ENCODE data around the gene COL6A2. TPM values are rescaled to one million over a fixed set of nuclear protein-coding genes. Genes with fewer than 3 reads are reported as not detected.

Gene COL6A2
- total RNA-seq, 1 experiment from 2014 or later, result 111 TPM

DNA sequence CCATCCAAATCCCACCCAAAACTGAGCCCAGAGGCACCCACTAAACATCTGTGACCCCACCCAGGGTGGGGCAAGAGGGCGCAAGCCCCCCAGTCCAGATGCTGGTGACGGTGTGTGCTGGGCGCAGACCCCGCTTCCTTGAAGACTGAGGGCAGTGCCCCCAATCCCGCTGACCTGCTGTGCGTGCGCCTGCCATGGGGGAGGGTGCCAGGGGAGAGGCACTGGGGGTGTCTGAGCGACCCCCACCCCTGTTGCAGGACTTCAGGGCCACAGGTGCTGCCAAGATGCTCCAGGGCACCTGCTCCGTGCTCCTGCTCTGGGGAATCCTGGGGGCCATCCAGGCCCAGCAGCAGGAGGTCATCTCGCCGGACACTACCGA is 13.3 kb downstream of the COL6A2 start:
- H3K36me3 Mint-ChIP-seq, result peaks cover 58% of the 10 kb centered on the region
- no peak for TF ChIP-seq TEAD4 (CRISPR knock-in tag; IDR thresholded peaks at IDR 0.05)
- no peak for TF ChIP-seq TEAD1 (CRISPR knock-in tag; IDR thresholded peaks at IDR 0.05)
- TF ChIP-seq TCF7 (CRISPR knock-in tag; IDR thresholded peaks at IDR 0.05; ENCODE audit: low read depth), result no peak
- TF ChIP-seq, protein P1, sequence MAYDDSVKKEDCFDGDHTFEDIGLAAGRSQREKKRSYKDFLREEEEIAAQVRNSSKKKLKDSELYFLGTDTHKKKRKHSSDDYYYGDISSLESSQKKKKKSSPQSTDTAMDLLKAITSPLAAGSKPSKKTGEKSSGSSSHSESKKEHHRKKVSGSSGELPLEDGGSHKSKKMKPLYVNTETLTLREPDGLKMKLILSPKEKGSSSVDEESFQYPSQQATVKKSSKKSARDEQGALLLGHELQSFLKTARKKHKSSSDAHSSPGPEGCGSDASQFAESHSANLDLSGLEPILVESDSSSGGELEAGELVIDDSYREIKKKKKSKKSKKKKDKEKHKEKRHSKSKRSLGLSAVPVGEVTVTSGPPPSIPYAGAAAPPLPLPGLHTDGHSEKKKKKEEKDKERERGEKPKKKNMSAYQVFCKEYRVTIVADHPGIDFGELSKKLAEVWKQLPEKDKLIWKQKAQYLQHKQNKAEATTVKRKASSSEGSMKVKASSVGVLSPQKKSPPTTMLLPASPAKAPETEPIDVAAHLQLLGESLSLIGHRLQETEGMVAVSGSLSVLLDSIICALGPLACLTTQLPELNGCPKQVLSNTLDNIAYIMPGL (CRISPR knock-in tag; IDR thresholded peaks at IDR 0.05), result no peak
- TF ChIP-seq, protein P2, sequence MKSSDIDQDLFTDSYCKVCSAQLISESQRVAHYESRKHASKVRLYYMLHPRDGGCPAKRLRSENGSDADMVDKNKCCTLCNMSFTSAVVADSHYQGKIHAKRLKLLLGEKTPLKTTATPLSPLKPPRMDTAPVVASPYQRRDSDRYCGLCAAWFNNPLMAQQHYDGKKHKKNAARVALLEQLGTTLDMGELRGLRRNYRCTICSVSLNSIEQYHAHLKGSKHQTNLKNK (CRISPR knock-in tag; IDR thresholded peaks at IDR 0.05), result no peak
- TF ChIP-seq, protein P3, sequence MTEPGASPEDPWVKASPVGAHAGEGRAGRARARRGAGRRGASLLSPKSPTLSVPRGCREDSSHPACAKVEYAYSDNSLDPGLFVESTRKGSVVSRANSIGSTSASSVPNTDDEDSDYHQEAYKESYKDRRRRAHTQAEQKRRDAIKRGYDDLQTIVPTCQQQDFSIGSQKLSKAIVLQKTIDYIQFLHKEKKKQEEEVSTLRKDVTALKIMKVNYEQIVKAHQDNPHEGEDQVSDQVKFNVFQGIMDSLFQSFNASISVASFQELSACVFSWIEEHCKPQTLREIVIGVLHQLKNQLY (CRISPR knock-in tag; IDR thresholded peaks at IDR 0.05), result no peak
- TF ChIP-seq, protein P4, sequence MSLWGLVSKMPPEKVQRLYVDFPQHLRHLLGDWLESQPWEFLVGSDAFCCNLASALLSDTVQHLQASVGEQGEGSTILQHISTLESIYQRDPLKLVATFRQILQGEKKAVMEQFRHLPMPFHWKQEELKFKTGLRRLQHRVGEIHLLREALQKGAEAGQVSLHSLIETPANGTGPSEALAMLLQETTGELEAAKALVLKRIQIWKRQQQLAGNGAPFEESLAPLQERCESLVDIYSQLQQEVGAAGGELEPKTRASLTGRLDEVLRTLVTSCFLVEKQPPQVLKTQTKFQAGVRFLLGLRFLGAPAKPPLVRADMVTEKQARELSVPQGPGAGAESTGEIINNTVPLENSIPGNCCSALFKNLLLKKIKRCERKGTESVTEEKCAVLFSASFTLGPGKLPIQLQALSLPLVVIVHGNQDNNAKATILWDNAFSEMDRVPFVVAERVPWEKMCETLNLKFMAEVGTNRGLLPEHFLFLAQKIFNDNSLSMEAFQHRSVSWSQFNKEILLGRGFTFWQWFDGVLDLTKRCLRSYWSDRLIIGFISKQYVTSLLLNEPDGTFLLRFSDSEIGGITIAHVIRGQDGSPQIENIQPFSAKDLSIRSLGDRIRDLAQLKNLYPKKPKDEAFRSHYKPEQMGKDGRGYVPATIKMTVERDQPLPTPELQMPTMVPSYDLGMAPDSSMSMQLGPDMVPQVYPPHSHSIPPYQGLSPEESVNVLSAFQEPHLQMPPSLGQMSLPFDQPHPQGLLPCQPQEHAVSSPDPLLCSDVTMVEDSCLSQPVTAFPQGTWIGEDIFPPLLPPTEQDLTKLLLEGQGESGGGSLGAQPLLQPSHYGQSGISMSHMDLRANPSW (CRISPR knock-in tag; conservative IDR thresholded peaks at IDR 0.05; ENCODE audit: low read depth), result no peak
- TF ChIP-seq ZNF396 (CRISPR knock-in tag; IDR thresholded peaks at IDR 0.05; ENCODE audit: borderline replicate concordance), result no peak
- TF ChIP-seq, protein P5, sequence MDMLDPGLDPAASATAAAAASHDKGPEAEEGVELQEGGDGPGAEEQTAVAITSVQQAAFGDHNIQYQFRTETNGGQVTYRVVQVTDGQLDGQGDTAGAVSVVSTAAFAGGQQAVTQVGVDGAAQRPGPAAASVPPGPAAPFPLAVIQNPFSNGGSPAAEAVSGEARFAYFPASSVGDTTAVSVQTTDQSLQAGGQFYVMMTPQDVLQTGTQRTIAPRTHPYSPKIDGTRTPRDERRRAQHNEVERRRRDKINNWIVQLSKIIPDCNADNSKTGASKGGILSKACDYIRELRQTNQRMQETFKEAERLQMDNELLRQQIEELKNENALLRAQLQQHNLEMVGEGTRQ (CRISPR knock-in tag; IDR thresholded peaks at IDR 0.05), result no peak
- no peak for TF ChIP-seq NR1H2 (CRISPR knock-in tag; IDR thresholded peaks at IDR 0.05)
- no peak for TF ChIP-seq CREM (CRISPR knock-in tag; IDR thresholded peaks at IDR 0.05)
- TF ChIP-seq, protein P6, sequence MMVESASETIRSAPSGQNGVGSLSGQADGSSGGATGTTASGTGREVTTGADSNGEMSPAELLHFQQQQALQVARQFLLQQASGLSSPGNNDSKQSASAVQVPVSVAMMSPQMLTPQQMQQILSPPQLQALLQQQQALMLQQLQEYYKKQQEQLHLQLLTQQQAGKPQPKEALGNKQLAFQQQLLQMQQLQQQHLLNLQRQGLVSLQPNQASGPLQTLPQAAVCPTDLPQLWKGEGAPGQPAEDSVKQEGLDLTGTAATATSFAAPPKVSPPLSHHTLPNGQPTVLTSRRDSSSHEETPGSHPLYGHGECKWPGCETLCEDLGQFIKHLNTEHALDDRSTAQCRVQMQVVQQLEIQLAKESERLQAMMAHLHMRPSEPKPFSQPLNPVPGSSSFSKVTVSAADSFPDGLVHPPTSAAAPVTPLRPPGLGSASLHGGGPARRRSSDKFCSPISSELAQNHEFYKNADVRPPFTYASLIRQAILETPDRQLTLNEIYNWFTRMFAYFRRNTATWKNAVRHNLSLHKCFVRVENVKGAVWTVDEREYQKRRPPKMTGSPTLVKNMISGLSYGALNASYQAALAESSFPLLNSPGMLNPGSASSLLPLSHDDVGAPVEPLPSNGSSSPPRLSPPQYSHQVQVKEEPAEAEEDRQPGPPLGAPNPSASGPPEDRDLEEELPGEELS (CRISPR knock-in tag; IDR thresholded peaks at IDR 0.05), result no peak
- TF ChIP-seq SMAD3 (CRISPR knock-in tag; IDR thresholded peaks at IDR 0.05; ENCODE audit: borderline replicate concordance), result no peak
- TF ChIP-seq IRF2 (CRISPR knock-in tag; IDR thresholded peaks at IDR 0.05; ENCODE audit: borderline replicate concordance, low read depth), result no peak
- TF ChIP-seq FOXK1 (CRISPR knock-in tag; IDR thresholded peaks at IDR 0.05), result no peak
- TF ChIP-seq MYBL2 (CRISPR knock-in tag; IDR thresholded peaks at IDR 0.05), result no peak
- TF ChIP-seq JAZF1 (CRISPR knock-in tag; IDR thresholded peaks at IDR 0.05), result no peak
- H3K27me3 Mint-ChIP-seq (ENCODE audit: low read depth), result peaks cover 2% of the 10 kb centered on the region; the same call in 1 of the 2 replicates
- CTCF ChIA-PET, result interaction anchor here (0.6 to 2.0 kb wide), 6 partner anchors 14 to 141 kb away, joined by 3 to 13 read pairs (median 6); no protein-coding TSS in a partner anchor
- no peak overlapping the region for H3K27ac Mint-ChIP-seq
- POLR2A ChIA-PET, result no interaction called here
- no peak for ATAC-seq
- H3K4me1 Mint-ChIP-seq, result peaks cover 12% of the 10 kb centered on the region
- no peak overlapping the region for H3K4me3 Mint-ChIP-seq
- H3K9me3 Mint-ChIP-seq, result peaks cover 31% of the 10 kb centered on the region
- no peak for DNase-seq (ENCODE audit: low spot score)
